BJ (cell line): ENCODE measurements around the gene CARMIL1. TPM values are rescaled to one million over a fixed set of nuclear protein-coding genes. Genes with fewer than 3 reads are reported as not detected.

Experiments
- CTCF ChIA-PET: fragments of 350-600 bp; formaldehyde crosslinking; extraction: SDS; loops from one replicate; lab custom pipeline; 2021; ENCODE audit warnings: antibody characterized with exemption, inconsistent platforms; lab: Yijun Ruan, JAX
- POLR2A ChIA-PET: fragments of 300-600 bp; sonication (Branson Sonifier 250); formaldehyde crosslinking; extraction: SDS; loops from one replicate; lab custom pipeline; 2021; ENCODE audit warnings: antibody characterized with exemption; lab: Charles Lee
- DNase-seq: peaks from one replicate; pipeline ENCODE4 v3.0.0-alpha.2; 2011; ENCODE audit warnings: low read depth
- H3K27me3 ChIP-seq: 2 replicates; pipeline ENCODE4 v1.6.0; 2011; ENCODE audit warnings: low read length; ENCODE audit not compliant: control insufficient read depth, insufficient read depth
- H3K36me3 ChIP-seq: 2 replicates; pipeline ENCODE4 v1.5.1; 2011; ENCODE audit warnings: low read length; ENCODE audit not compliant: control insufficient read depth, insufficient read depth
- H3K4me3 ChIP-seq: 2 replicates; pipeline ENCODE4 v1.5.1; 2011; ENCODE audit warnings: low read depth, mild to moderate bottlenecking, control low read depth, low read length
- polyA plus RNA-seq: library from polyadenylated mRNA; depleted of rRNA; stranded (reverse); fragments of >200 nt; gene quantifications from 2 replicates; pipeline ENCODE4 v1.2.3, GENCODE V29; 2011
- TF ChIP-seq, protein P1 (sequence below): IDR thresholded peaks from 2 replicates; pipeline ENCODE4 v1.5.1; 2011; ENCODE audit warnings: low read depth, mild to moderate bottlenecking, control low read depth, inconsistent platforms, low read length, moderate library complexity; ENCODE audit not compliant: insufficient read depth

The CARMIL1 gene
- polyA plus RNA-seq, 1 experiment, result 3.7 TPM

GRCh38 chr6:25278261-25278913 is 787 bp upstream of the CARMIL1 start:
- ChIA-PET CTCF (interaction anchor here (0.6 to 6.2 kb wide), 40 partner anchors 8 to 336 kb away, joined by 3 to 116 read pairs (median 4); no protein-coding TSS in a partner anchor), POLR2A (no interaction called here)
- H3K27me3 ChIP-seq, result no peaks in the 10 kb centered on the region
- TF ChIP-seq, protein P1, sequence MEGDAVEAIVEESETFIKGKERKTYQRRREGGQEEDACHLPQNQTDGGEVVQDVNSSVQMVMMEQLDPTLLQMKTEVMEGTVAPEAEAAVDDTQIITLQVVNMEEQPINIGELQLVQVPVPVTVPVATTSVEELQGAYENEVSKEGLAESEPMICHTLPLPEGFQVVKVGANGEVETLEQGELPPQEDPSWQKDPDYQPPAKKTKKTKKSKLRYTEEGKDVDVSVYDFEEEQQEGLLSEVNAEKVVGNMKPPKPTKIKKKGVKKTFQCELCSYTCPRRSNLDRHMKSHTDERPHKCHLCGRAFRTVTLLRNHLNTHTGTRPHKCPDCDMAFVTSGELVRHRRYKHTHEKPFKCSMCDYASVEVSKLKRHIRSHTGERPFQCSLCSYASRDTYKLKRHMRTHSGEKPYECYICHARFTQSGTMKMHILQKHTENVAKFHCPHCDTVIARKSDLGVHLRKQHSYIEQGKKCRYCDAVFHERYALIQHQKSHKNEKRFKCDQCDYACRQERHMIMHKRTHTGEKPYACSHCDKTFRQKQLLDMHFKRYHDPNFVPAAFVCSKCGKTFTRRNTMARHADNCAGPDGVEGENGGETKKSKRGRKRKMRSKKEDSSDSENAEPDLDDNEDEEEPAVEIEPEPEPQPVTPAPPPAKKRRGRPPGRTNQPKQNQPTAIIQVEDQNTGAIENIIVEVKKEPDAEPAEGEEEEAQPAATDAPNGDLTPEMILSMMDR, result no peak
- H3K4me3 ChIP-seq, result peak overlapping the region; percentile 63
- DNase-seq, result no peak
- no peaks in the 10 kb centered on the region for H3K36me3 ChIP-seq

DNA sequence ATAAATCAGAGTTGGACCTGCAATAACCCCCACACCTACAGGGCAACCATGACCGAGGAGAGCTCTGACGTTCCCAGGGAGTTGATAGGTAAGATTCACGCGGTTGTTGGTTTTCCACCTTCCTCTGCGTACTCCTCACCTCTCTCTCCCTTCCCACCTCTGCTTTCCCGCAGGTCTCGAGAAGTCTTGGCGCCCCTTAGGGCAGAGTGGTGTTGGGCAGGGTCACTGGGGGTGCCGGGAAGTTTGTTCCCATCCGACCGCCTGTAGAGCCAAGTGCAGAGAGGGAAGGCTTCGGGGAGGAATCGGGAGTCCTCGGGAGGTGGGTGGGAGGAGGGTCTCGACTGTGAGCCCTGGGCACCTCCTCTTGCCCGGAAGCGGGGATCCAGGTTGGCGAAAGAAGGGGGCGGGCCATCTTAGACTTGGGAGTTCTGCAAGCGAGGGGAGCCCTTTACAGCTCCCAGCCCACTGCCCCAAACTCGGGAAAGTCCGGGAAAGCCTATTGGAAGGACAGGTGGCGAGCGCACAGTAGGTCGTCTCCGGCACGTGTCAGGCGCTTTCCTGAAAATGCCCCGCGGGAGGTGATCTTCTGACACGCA is 672 bp downstream of the CARMIL1 start:
- CTCF ChIA-PET, result interaction anchor here (0.7 to 6.2 kb wide), 32 partner anchors 8 to 277 kb away, joined by 3 to 116 read pairs (median 5); no protein-coding TSS in a partner anchor
- TF ChIP-seq, protein P1, result no peak
- Histone ChIP-seq H3K36me3 (no peaks in the 10 kb centered on the region), H3K4me3 (peak overlapping the region; percentile 63), H3K27me3 (no peaks in the 10 kb centered on the region)
- POLR2A ChIA-PET, result interaction anchor here (0.9 kb wide), 1 partner anchor 202 kb away, joined by 8 read pairs; no protein-coding TSS in a partner anchor
- DNase-seq, result no peak

GRCh38 chr6:25280344-25281074 is 1.3 kb downstream of the CARMIL1 start:
- ChIA-PET CTCF (interaction anchor here (0.6 to 6.2 kb wide), 8 partner anchors 16 to 276 kb away, joined by 4 to 116 read pairs (median 8); no protein-coding TSS in a partner anchor), POLR2A (interaction anchor here (0.6 kb wide), 1 partner anchor 17 kb away, joined by 3 read pairs; no protein-coding TSS in a partner anchor)
- no peaks in the 10 kb centered on the region for H3K27me3 ChIP-seq
- TF ChIP-seq, protein P1, result no peak
- H3K4me3 ChIP-seq, result peak overlapping the region; percentile 63
- no peaks in the 10 kb centered on the region for H3K36me3 ChIP-seq
- no peak for DNase-seq

- TF ChIP-seq, protein P1, result no peak
- ChIA-PET POLR2A (interaction anchor here (0.7 kb wide), 1 partner anchor 17 kb away, joined by 3 read pairs; no protein-coding TSS in a partner anchor), CTCF (interaction anchor here (0.9 to 1.8 kb wide), 2 partner anchors 8 to 11 kb away, joined by 3 to 7 read pairs; partner anchors contain the start of gene CARMIL1)
Observed at GRCh38 chr6:25286891-25287290, 7.7 kb downstream of the CARMIL1 start.

More at GRCh38 chr6:25286891-25287290, 7.7 kb downstream of the CARMIL1 start:
- Histone ChIP-seq H3K4me3 (no peak overlapping the region), H3K36me3 (no peaks in the 10 kb centered on the region), H3K27me3 (no peaks in the 10 kb centered on the region)
- DNase-seq, result no peak
